ENCODE measurements around the gene ANKRD29. TPM values are rescaled to one million over a fixed set of nuclear protein-coding genes. Genes with fewer than 3 reads are reported as not detected.

Gene ANKRD29
- total RNA-seq, 1 experiment from 2014 or later, result 8.2 TPM

DNA sequence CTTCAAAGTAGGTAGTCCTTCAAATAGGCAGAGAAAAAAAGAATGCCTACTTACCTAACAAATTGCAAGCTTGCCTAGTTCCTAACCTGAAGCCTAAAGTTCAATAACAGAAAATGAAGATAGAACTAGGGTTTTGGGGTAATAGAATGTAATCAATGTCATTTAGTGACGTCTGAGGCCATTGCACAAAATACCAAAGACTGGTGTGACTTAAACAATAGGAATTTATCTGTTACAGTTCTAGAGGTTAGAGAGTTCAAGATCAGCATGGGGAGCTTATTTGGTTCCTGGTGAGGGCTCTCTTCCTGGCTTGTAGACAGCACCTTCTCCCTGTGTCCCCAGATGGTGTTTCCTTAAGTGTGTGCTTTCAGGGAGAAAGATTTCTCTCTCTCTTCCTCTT is 71.7 kb downstream of the ANKRD29 start:
- Histone ChIP-seq H3K4me1 (no peaks in the 10 kb centered on the region), H3K9me3 (no peaks in the 10 kb centered on the region), H3K36me3 (ENCODE audit: control insufficient read depth, insufficient read depth, low read length) (no peaks in the 10 kb centered on the region), H3K27me3 (replicated peaks; ENCODE audit: control insufficient read depth, insufficient read depth, low read length) (no peaks in the 10 kb centered on the region), H3K4me3 (ENCODE audit: low read depth, low read length) (no peak overlapping the region)
- TF ChIP-seq CTCF (IDR thresholded peaks at IDR 0.05; ENCODE audit: insufficient read depth in 1 of 2, low read depth in 1 of 2, low read length in 1 of 2, severe bottlenecking in 1 of 2, unreplicated experiment in 1 of 2), result no peak
- DNase-seq, result no peak
- no TSS peak for BruUV-seq (replicated peaks)
- H3K9me3 Mint-ChIP-seq (ENCODE audit: unreplicated experiment), result no peaks in the 10 kb centered on the region
- POLR2A ChIA-PET, result no interaction called here
- H3K36me3 Mint-ChIP-seq (ENCODE audit: insufficient read depth, unreplicated experiment), result peaks cover 6% of the 10 kb centered on the region
- no peaks in the 10 kb centered on the region for H3K27me3 Mint-ChIP-seq (ENCODE audit: insufficient read depth, unreplicated experiment)
- H3K27ac Mint-ChIP-seq (ENCODE audit: unreplicated experiment), result no peak overlapping the region
- intact Hi-C loops (cut with micrococcal nuclease; ENCODE audit: unreplicated experiment), result no loop called here
- CTCF ChIA-PET, result no interaction called here
- H3K4me1 Mint-ChIP-seq (ENCODE audit: low read depth, unreplicated experiment), result no peaks in the 10 kb centered on the region
- no peak overlapping the region for H3K4me3 Mint-ChIP-seq (ENCODE audit: unreplicated experiment)

- no peaks in the 10 kb centered on the region for H3K27me3 ChIP-seq (replicated peaks; ENCODE audit: control insufficient read depth, insufficient read depth, low read length)
- no peaks in the 10 kb centered on the region for H3K36me3 ChIP-seq (ENCODE audit: control insufficient read depth, insufficient read depth, low read length)
- H3K27ac Mint-ChIP-seq (ENCODE audit: unreplicated experiment), result no peak overlapping the region
- H3K36me3 Mint-ChIP-seq (ENCODE audit: insufficient read depth, unreplicated experiment), result peaks cover 6% of the 10 kb centered on the region
- H3K9me3 Mint-ChIP-seq (ENCODE audit: unreplicated experiment), result no peaks in the 10 kb centered on the region
- H3K9me3 ChIP-seq, result no peaks in the 10 kb centered on the region
- no peak for TF ChIP-seq CTCF (IDR thresholded peaks at IDR 0.05; ENCODE audit: insufficient read depth in 1 of 2, low read depth in 1 of 2, low read length in 1 of 2, severe bottlenecking in 1 of 2, unreplicated experiment in 1 of 2)
- POLR2A ChIA-PET, result no interaction called here
- no peaks in the 10 kb centered on the region for H3K27me3 Mint-ChIP-seq (ENCODE audit: insufficient read depth, unreplicated experiment)
- H3K4me1 Mint-ChIP-seq (ENCODE audit: low read depth, unreplicated experiment), result no peaks in the 10 kb centered on the region
- intact Hi-C loops (cut with micrococcal nuclease; ENCODE audit: unreplicated experiment), result no loop called here
- no peak overlapping the region for H3K4me3 Mint-ChIP-seq (ENCODE audit: unreplicated experiment)
- no peak for DNase-seq
- CTCF ChIA-PET, result no interaction called here
- no peak overlapping the region for H3K4me3 ChIP-seq (ENCODE audit: low read depth, low read length)
- H3K4me1 ChIP-seq, result no peaks in the 10 kb centered on the region
- BruUV-seq (replicated peaks), result no TSS peak
Measured at GRCh38 chr18:23588836-23589560, 73.7 kb downstream of the ANKRD29 start.

DNA sequence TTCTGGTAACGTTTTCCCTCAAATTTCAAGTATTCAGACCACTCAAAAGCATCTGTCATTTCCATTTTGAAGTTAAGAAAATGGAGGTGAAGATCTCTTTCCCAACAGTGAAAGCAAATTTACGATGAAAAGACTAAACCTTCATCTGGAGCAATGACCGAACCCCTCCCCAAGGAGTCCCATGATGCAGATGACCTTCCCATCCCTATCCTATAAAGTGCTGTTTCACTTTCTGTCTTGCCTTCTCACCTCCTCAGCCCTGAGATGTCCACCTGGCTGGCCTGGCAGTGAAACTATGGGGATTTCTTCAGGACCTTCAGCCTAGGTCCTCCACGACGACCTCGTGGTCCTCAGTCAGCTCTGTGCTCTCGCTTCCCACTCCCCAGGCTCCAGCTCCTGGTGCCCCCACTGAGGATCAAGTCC is 75.5 kb downstream of the ANKRD29 start:
- CTCF ChIA-PET, result no interaction called here
- H3K9me3 ChIP-seq, result no peaks in the 10 kb centered on the region
- TF ChIP-seq CTCF (IDR thresholded peaks at IDR 0.05; ENCODE audit: insufficient read depth in 1 of 2, low read depth in 1 of 2, low read length in 1 of 2, severe bottlenecking in 1 of 2, unreplicated experiment in 1 of 2), result no peak
- peak overlapping the region; percentile 88 for H3K27ac Mint-ChIP-seq (ENCODE audit: unreplicated experiment)
- intact Hi-C loops (cut with micrococcal nuclease; ENCODE audit: unreplicated experiment), result loop anchor here (1.0 to 2.0 kb wide), 2 partner anchors 14 to 116 kb away; no protein-coding TSS in a partner anchor
- POLR2A ChIA-PET, result no interaction called here
- H3K9me3 Mint-ChIP-seq (ENCODE audit: unreplicated experiment), result no peaks in the 10 kb centered on the region
- H3K36me3 Mint-ChIP-seq (ENCODE audit: insufficient read depth, unreplicated experiment), result peaks cover 6% of the 10 kb centered on the region
- H3K27me3 Mint-ChIP-seq (ENCODE audit: insufficient read depth, unreplicated experiment), result no peaks in the 10 kb centered on the region
- no peaks in the 10 kb centered on the region for H3K36me3 ChIP-seq (ENCODE audit: control insufficient read depth, insufficient read depth, low read length)
- H3K4me1 Mint-ChIP-seq (ENCODE audit: low read depth, unreplicated experiment), result no peaks in the 10 kb centered on the region
- H3K4me3 ChIP-seq (ENCODE audit: low read depth, low read length), result peak overlapping the region; percentile 22
- no peaks in the 10 kb centered on the region for H3K27me3 ChIP-seq (replicated peaks; ENCODE audit: control insufficient read depth, insufficient read depth, low read length)
- BruUV-seq (replicated peaks), result TSS peak; percentile 54
- DNase-seq, result no peak
- H3K4me1 ChIP-seq, result no peaks in the 10 kb centered on the region
- H3K4me3 Mint-ChIP-seq (ENCODE audit: unreplicated experiment), result peak overlapping the region; percentile 78

Measured in Caco-2 (cell line).